Astrocyte of the spinal cord (primary cell): ENCODE measurements around the gene MSANTD1.

Source experiments
- DNase-seq: peaks from one replicate; pipeline ENCODE4 v3.0.0; 2011; ENCODE audit warnings: low read depth, low spot score
- H3K4me3 ChIP-seq: 2 replicates; pipeline ENCODE4 v1.5.1; 2011; ENCODE audit warnings: low read depth, mild to moderate bottlenecking, low read length, moderate library complexity
- CTCF ChIP-seq: IDR thresholded peaks from 2 replicates; pipeline ENCODE4 v1.5.1; 2012; ENCODE audit warnings: low read depth, mild to moderate bottlenecking, low read length, inconsistent platforms
- in situ Hi-C: cut with HindIII; loops from 2 replicates; pipeline ENCODE4 v1.10.0; 2017; ENCODE audit warnings: low sequenced_read_pairs

Gene MSANTD1

GRCh38 chr4:3246458-3247398 lies 2.2 kb upstream of the MSANTD1 start:
- no peak overlapping the region for H3K4me3 ChIP-seq
- in situ Hi-C loops = no loop called here
- no peak for TF ChIP-seq CTCF
- DNase-seq = no peak

DNA sequence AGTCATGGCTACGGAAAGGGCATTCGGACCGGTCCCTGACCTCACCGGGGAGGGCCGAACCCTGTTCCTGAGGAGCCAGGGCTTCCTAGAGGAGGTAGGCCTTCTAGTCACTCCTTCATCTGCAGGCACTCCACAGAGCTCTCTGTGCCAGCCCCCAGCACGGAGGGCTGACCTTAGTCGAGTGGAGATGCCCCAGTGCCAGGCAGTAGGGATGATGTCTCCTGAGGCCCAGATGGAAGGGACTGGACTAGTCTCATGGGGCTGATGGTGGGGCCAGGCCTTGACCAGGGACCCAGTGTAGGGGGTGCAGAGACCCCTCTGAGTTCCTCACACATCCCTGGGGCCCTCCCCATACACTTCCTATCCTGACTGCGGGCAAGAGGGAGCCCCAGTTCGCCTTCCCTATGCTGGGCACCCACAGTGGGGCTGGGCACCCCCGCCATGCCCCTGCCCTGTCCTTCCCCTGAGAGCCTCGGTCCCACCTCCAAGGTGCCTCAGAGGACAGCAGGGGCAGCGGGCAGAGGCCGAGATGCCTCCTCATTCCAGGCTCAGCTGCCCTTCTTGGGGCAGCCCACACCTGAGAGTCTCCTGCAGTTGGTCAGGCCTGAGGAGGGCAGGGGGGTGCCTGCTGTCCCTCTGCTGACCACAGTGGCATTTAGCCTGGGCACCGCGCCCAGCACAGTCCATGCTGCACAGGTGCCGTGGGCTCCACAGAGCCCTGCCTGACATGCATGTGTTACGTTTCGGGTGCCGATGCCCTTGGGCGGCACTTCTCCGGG lies 1.4 kb upstream of the MSANTD1 start:
- no peak for TF ChIP-seq CTCF
- DNase-seq = no peak
- in situ Hi-C loops = no loop called here
- no peak overlapping the region for H3K4me3 ChIP-seq

DNA sequence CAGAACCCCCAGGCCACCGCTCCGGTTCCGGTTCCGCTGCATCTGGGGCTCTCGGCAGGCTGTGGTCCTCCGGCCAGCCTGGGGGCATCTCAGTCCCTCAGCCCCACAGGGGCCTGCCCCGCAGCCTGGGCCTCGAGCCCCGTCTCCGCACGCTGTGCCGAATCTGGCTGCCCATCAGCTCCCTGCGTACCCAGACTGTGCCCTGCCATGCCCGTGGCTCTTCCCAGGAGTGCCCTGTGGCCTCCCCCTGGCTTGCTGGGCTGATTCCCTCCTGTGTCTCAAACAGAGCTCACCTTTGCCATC lies 830 bp upstream of the MSANTD1 start:
- TF ChIP-seq CTCF = no peak
- in situ Hi-C loops = no loop called here
- no peak for DNase-seq
- H3K4me3 ChIP-seq = no peak overlapping the region

GRCh38 chr4:3249711-3250437 lies 915 bp downstream of the MSANTD1 start:
- in situ Hi-C loops = no loop called here
- DNase-seq = no peak
- H3K4me3 ChIP-seq = no peak overlapping the region
- no peak for TF ChIP-seq CTCF

DNA sequence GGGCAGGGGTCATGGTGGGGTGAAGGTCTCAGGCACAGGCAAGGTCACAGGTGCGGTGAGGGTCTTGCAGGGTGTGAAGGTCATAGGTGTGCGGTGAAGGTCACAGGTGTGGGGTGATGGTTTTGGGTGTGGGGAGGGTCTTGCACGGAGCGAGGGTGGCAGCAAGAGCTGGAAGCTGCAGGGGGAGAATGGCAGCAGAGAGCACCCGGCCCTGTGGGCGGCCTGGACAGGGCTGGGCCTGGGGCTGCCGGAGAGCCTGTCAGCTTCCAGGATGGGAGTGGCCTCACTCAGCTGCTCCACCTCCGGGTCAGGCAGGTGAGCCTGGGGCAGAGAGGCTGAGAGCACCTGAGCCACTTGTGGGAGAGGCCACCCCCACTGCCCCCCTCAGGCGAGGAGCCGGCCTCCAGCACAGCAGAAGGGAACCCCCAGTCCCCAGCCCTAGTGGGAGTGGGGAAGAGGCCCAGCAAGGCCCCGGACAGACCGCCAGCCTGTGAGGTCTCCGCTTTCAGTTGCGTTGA lies 1.5 kb downstream of the MSANTD1 start:
- no peak for DNase-seq
- no peak overlapping the region for H3K4me3 ChIP-seq
- TF ChIP-seq CTCF = no peak
- in situ Hi-C loops = no loop called here

GRCh38 chr4:3250956-3251690 lies 2.2 kb downstream of the MSANTD1 start:
- no peak for DNase-seq
- no peak for TF ChIP-seq CTCF
- in situ Hi-C loops = no loop called here
- no peak overlapping the region for H3K4me3 ChIP-seq
